ENCODE measurements around the gene ZNF718. TPM values are rescaled to one million over a fixed set of nuclear protein-coding genes. Genes with fewer than 3 reads are reported as not detected.
"Not testable (repeated sequence)": the region's sequence is repeated elsewhere in the genome, so short reads cannot be mapped to it uniquely, and the experiment has no call there.

ZNF718 gene
- total and polyA plus RNA-seq, 4 donors, result 1.4 to 27.7 (median 4.3) TPM

DNA sequence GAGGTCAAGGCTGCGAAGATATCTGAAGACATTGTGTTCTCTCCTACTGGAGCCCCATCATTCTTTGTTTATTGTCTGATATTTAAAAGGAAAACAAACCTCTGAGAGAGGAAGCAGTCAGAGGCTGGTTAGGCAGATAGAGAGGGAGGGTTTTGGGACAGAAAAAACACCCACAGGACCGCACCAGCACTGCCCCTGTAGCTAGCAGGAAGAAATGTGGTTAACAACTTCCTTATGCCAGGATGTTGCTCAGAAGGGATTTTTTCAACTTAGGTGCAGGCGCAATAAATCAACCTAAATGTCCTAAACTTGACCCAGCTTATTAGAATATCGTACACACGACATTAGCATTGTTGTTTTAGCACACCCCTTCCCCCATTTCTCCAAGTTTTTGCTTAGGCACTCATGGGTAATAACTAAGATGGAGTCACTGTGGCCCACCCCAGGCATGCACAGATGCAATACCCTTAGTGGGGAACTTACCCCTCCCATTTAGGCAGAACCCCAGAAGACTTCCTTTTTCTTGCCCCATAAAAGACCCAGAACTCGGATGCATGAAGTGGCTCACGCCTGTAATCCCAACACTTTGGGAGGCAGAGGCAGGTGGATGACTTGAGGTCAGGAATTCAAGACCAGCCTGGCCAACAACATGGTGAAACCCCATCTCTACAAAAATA is 2.8 kb upstream of the ZNF718 start:
- Histone ChIP-seq H3K9me3 (ENCODE audit: control insufficient read depth in 4 of 4, insufficient read depth in 3 of 4, low read length in 3 of 4) (peaks cover 0 to 7% (median 0%) of the 10 kb centered on the region in 4 donors), H3K27me3 (ENCODE audit: control insufficient read depth in 3 of 3, insufficient read depth in 3 of 3, low read length in 2 of 3) (no peaks in the 10 kb centered on the region), H3K9ac (ENCODE audit: insufficient read depth in 1 of 2, low read length in 2 of 2) (no peak overlapping the region), H3K36me3 (ENCODE audit: control insufficient read depth in 4 of 4, insufficient read depth in 4 of 4, low read length in 4 of 4) (peaks cover 0 to 6% (median 2%) of the 10 kb centered on the region in 4 donors), H3K27ac (ENCODE audit: low read depth in 1 of 2, low read length in 1 of 2) (no peak overlapping the region), H3K4me3 (no peak overlapping the region), H3K4me1 (ENCODE audit: control insufficient read depth in 5 of 5, insufficient read depth in 5 of 5, low read length in 5 of 5) (peaks cover 0 to 8% (median 2%) of the 10 kb centered on the region in 5 donors)
- ATAC-seq (ENCODE audit: insufficient read depth, low FRiP score) (no peak), DNase-seq (no peak)
- TF ChIP-seq, protein P1, sequence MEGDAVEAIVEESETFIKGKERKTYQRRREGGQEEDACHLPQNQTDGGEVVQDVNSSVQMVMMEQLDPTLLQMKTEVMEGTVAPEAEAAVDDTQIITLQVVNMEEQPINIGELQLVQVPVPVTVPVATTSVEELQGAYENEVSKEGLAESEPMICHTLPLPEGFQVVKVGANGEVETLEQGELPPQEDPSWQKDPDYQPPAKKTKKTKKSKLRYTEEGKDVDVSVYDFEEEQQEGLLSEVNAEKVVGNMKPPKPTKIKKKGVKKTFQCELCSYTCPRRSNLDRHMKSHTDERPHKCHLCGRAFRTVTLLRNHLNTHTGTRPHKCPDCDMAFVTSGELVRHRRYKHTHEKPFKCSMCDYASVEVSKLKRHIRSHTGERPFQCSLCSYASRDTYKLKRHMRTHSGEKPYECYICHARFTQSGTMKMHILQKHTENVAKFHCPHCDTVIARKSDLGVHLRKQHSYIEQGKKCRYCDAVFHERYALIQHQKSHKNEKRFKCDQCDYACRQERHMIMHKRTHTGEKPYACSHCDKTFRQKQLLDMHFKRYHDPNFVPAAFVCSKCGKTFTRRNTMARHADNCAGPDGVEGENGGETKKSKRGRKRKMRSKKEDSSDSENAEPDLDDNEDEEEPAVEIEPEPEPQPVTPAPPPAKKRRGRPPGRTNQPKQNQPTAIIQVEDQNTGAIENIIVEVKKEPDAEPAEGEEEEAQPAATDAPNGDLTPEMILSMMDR (IDR thresholded peaks at IDR 0.05; ENCODE audit: control extremely low read depth, extremely low read depth), result no peak
- 32 to 50% methylated on average over 7 of the region's 7 CpGs for whole genome bisulfite sequencing, 2 donors

DNA sequence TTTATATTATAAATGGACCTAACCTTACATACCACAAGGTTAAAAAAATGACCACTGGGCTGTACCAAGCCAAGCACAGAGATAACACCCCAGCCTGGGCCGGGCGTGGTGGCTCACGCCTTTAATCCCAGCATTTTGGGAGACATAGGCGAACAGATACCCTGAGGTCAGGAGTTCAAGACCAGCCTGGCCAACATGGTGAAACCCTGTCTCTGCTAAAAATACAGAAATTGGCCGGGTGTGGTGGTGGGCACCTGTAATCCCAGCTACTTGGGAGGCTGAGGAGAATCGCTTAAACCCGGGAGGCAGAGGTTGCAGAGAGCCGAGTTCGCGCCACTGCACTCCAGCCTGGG is 403 bp upstream of the ZNF718 start:
- peak overlapping the region in 1 of 2 donors; percentile 96 for H3K27ac ChIP-seq (ENCODE audit: low read depth in 1 of 2, low read length in 1 of 2)
- DNase-seq, result not testable (repeated sequence)

DNA sequence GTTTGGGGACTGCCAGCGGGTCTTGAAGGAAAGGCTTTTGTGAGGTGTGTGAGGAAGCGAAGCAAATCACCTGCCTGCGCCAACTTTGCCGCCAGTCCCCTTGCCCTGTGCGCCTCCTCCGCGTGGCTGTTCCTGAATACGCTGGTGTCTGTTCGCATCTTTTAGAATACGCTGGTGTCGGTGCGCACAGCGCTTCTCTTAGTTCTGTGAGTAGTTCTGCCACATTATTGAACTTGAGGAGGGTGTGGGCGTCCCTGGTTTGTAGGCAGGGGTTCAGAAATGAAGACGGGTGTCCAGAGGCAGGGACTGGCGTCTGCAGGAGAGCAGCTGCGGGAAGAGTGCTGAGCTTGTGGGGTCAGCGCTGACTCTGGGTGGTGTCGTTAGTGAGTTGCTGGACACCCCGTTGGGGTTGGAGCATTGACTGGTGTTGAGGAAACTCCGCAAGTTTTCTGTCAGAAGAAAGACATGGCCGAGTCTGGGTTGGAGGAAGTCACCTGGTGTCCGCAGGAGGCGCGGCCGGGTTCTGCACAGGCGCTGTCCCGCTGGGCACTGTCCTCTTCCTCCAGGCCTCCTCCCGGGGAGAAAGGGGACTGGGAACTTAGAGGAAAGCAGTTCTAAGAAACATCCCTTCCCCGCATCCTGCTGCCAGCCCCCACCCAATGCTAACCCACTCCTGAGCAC is 930 bp downstream of the ZNF718 start:
- Histone ChIP-seq H3K27ac (ENCODE audit: low read depth in 1 of 2, low read length in 1 of 2) (peak overlapping the region; percentile 82 to 96), H3K36me3 (ENCODE audit: control insufficient read depth in 4 of 4, insufficient read depth in 4 of 4, low read length in 4 of 4) (peaks cover 0 to 43% (median 3%) of the 10 kb centered on the region in 4 donors), H3K27me3 (ENCODE audit: control insufficient read depth in 3 of 3, insufficient read depth in 3 of 3, low read length in 2 of 3) (no peaks in the 10 kb centered on the region), H3K9ac (ENCODE audit: insufficient read depth in 1 of 2, low read length in 2 of 2) (peak overlapping the region; percentile 84 to 95), H3K4me3 (peak overlapping the region; percentile 85), H3K4me1 (ENCODE audit: control insufficient read depth in 5 of 5, insufficient read depth in 5 of 5, low read length in 5 of 5) (peaks cover 0 to 8% (median 2%) of the 10 kb centered on the region in 5 donors), H3K9me3 (ENCODE audit: control insufficient read depth in 4 of 4, insufficient read depth in 3 of 4, low read length in 3 of 4) (peaks cover 0 to 7% (median 2%) of the 10 kb centered on the region in 4 donors)
- TF ChIP-seq, protein P1 (IDR thresholded peaks at IDR 0.05; ENCODE audit: control extremely low read depth, extremely low read depth), result no peak
- peak; percentile 30 to 47 (median 34) for DNase-seq
- 2 to 3% methylated on average over 30 of the region's 30 CpGs for WGBS, 2 donors
- ATAC-seq (ENCODE audit: insufficient read depth, low FRiP score), result no peak

More for the DNA sequence above, 403 bp upstream of the ZNF718 start:
- not testable (repeated sequence) for H3K9me3 ChIP-seq (ENCODE audit: control insufficient read depth in 4 of 4, insufficient read depth in 3 of 4, low read length in 3 of 4); H3K27me3 ChIP-seq (ENCODE audit: control insufficient read depth in 3 of 3, insufficient read depth in 3 of 3, low read length in 2 of 3); H3K4me1 ChIP-seq (ENCODE audit: control insufficient read depth in 5 of 5, insufficient read depth in 5 of 5, low read length in 5 of 5); ATAC-seq (ENCODE audit: insufficient read depth, low FRiP score)
- 45 to 49% methylated on average over 10 of the region's 10 CpGs for WGBS, 2 donors
- Histone ChIP-seq H3K9ac (ENCODE audit: insufficient read depth in 1 of 2, low read length in 2 of 2) (peak overlapping the region; percentile 31 to 95), H3K4me3 (peak overlapping the region; percentile 10), H3K36me3 (ENCODE audit: control insufficient read depth in 4 of 4, insufficient read depth in 4 of 4, low read length in 4 of 4) (peaks cover 0 to 29% (median 3%) of the 10 kb centered on the region in 4 donors)

GRCh38 chr4:125833-126232 is 1.5 kb downstream of the ZNF718 start:
- H3K36me3 ChIP-seq (ENCODE audit: control insufficient read depth in 4 of 4, insufficient read depth in 4 of 4, low read length in 4 of 4), result peaks cover 0 to 49% (median 3%) of the 10 kb centered on the region in 4 donors
- H3K9ac ChIP-seq (ENCODE audit: insufficient read depth in 1 of 2, low read length in 2 of 2), result peak overlapping the region in 1 of 2 donors; percentile 95
- peaks cover 0 to 7% (median 1%) of the 10 kb centered on the region in 4 donors for H3K9me3 ChIP-seq (ENCODE audit: control insufficient read depth in 4 of 4, insufficient read depth in 3 of 4, low read length in 3 of 4)
- H3K4me1 ChIP-seq (ENCODE audit: control insufficient read depth in 5 of 5, insufficient read depth in 5 of 5, low read length in 5 of 5), result peaks cover 0 to 8% (median 2%) of the 10 kb centered on the region in 5 donors
- H3K4me3 ChIP-seq, result peak overlapping the region; percentile 85
- DNase-seq (peak in 1 of 3 donors; percentile 3), ATAC-seq (ENCODE audit: insufficient read depth, low FRiP score) (no peak)
- TF ChIP-seq, protein P1 (IDR thresholded peaks at IDR 0.05; ENCODE audit: control extremely low read depth, extremely low read depth), result no peak
- 58 to 62% methylated on average over 5 of the region's 5 CpGs for WGBS, 2 donors
- no peaks in the 10 kb centered on the region for H3K27me3 ChIP-seq (ENCODE audit: control insufficient read depth in 3 of 3, insufficient read depth in 3 of 3, low read length in 2 of 3)
- H3K27ac ChIP-seq (ENCODE audit: low read depth in 1 of 2, low read length in 1 of 2), result peak overlapping the region in 1 of 2 donors; percentile 82
